ENCODE measurements around the gene TCEA2.

DNA sequence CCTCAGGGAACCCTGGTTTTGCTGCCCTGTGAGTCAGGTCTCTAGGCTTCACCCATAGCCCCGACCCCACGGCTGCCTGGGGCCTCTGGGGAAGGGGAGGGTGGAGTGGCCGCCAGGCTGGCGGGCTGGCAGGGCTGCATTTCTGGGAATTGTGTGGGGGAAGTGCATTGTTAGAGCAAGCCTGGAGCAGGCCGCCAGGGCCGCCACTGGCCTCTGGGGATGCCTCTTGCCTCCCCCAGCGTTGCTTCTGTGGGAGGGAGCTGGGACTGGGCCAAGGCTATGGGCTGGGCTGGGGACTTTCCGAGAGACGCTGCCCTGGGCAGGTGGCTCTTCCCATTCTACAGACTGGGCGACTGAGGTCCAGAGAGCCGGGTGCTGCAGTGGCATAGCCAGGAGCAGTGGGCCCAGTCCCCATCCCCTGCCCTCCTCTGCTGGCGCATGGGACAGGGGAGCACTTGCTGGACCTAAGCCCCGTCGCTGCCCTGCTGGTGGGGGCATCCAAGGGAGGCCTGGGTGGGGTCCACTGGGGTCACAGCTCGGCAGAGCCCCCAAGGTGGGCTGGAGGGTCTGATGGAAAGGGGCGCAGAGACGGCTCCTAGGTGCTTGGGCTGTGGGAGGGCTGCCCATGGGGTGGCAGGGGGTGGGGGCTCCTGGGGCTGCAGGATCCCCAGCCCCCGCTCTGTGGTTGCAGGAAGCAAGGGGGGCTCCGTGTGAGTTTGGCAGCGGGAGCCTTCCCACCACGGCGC is 6.9 kb upstream of the TCEA2 start:
- TF ChIP-seq, protein P1, sequence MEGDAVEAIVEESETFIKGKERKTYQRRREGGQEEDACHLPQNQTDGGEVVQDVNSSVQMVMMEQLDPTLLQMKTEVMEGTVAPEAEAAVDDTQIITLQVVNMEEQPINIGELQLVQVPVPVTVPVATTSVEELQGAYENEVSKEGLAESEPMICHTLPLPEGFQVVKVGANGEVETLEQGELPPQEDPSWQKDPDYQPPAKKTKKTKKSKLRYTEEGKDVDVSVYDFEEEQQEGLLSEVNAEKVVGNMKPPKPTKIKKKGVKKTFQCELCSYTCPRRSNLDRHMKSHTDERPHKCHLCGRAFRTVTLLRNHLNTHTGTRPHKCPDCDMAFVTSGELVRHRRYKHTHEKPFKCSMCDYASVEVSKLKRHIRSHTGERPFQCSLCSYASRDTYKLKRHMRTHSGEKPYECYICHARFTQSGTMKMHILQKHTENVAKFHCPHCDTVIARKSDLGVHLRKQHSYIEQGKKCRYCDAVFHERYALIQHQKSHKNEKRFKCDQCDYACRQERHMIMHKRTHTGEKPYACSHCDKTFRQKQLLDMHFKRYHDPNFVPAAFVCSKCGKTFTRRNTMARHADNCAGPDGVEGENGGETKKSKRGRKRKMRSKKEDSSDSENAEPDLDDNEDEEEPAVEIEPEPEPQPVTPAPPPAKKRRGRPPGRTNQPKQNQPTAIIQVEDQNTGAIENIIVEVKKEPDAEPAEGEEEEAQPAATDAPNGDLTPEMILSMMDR (IDR thresholded peaks at IDR 0.05; ENCODE audit: low read length), result no peak
- TF ChIP-seq EZH2 (IDR thresholded peaks at IDR 0.05; ENCODE audit: borderline replicate concordance, low read length), result no peak

All from OCI-LY1 (cell line).